Daoy (cell line): ENCODE data around the gene EDN1. TPM values are rescaled to one million over a fixed set of nuclear protein-coding genes. Genes with fewer than 3 reads are reported as not detected.
A peak's percentile ranks its signal among the peaks of the same experiment; 100 is the strongest.
"Not testable (repeated sequence)": the region's sequence is repeated elsewhere in the genome, so short reads cannot be mapped to it uniquely, and the experiment has no call there.

Source experiments
- DNase-seq: peaks from one replicate; pipeline ENCODE4 v3.0.0-alpha.2; 2015; ENCODE audit warnings: low read depth
- total RNA-seq: library from RNA; depleted of rRNA; stranded (reverse); fragments of >200 nt; shearing (Covaris generic); gene quantifications from 2 replicates; pipeline ENCODE4 v1.2.3, GENCODE V29; 2014

Gene EDN1
- total RNA-seq, 1 experiment from 2014 or later = 36.6 TPM

GRCh38 chr6:12293931-12294807 lies 4.0 kb downstream of the EDN1 start:
- DNase-seq = no peak

- DNase-seq = no peak
Measured at GRCh38 chr6:12294851-12295536, 4.8 kb downstream of the EDN1 start.

GRCh38 chr6:12295558-12296254 lies 5.5 kb downstream of the EDN1 start:
- no peak for DNase-seq

GRCh38 chr6:12296255-12296573 lies 6.1 kb downstream of the EDN1 start:
- DNase-seq = peak; percentile 58

- no peak for DNase-seq
Measured at GRCh38 chr6:12296604-12297003, 6.4 kb downstream of the EDN1 start.

- no peak for DNase-seq
Measured at GRCh38 chr6:12297363-12298016, 7.3 kb downstream of the EDN1 start.

GRCh38 chr6:12298017-12298978 lies 8.1 kb downstream of the EDN1 start:
- no peak for DNase-seq

GRCh38 chr6:12298995-12299394 lies 8.8 kb downstream of the EDN1 start:
- DNase-seq = no peak

- no peak for DNase-seq
Measured at GRCh38 chr6:12301018-12301417, 10.9 kb downstream of the EDN1 start.

GRCh38 chr6:12304487-12304886 lies 14.3 kb downstream of the EDN1 start:
- DNase-seq = no peak

- no peak for DNase-seq
Measured at GRCh38 chr6:12309070-12309469, 18.9 kb downstream of the EDN1 start.

GRCh38 chr6:12311106-12311505 lies 20.9 kb downstream of the EDN1 start:
- no peak for DNase-seq

- no peak for DNase-seq
Measured at GRCh38 chr6:12312736-12313135, 22.6 kb downstream of the EDN1 start.

GRCh38 chr6:12313306-12313991 lies 23.3 kb downstream of the EDN1 start:
- DNase-seq = no peak

GRCh38 chr6:12313992-12314589 lies 23.9 kb downstream of the EDN1 start:
- DNase-seq = peak; percentile 55

- DNase-seq = no peak
Measured at GRCh38 chr6:12314751-12315150, 24.6 kb downstream of the EDN1 start.

- no peak for DNase-seq
Measured at GRCh38 chr6:12315292-12316081, 25.3 kb downstream of the EDN1 start.

GRCh38 chr6:12318749-12319148 lies 28.6 kb downstream of the EDN1 start:
- no peak for DNase-seq

- not testable (repeated sequence) for DNase-seq
Measured at GRCh38 chr6:12320074-12320473, 29.9 kb downstream of the EDN1 start.
